Sigmoid colon (tissue), 4 donors: Measurements from ENCODE around the gene INTS15.

Experiments used
- CTCF ChIP-seq, 4 experiments: fragments of 450-650 bp in 3 of 4; fragments of 200-600 bp in 1 of 4; IDR thresholded peaks; one replicate each; pipeline ENCODE4 v1.5.1; 2016 to 2019; ENCODE audit warnings: antibody characterized with exemption in 4 of 4, mild to moderate bottlenecking in 3 of 4, moderate library complexity in 2 of 4
- POLR2A ChIP-seq, 2 donors: fragments of 450-650 bp; IDR thresholded peaks; one replicate each; pipeline ENCODE4 v1.6.1; 2016; ENCODE audit warnings: antibody characterized with exemption in 2 of 2, mild to moderate bottlenecking in 2 of 2, moderate library complexity in 2 of 2
- POLR2AphosphoS5 ChIP-seq, 4 donors: sonication (generic); formaldehyde crosslinking; IDR thresholded peaks; one replicate each; pipeline ENCODE4 v1.6.1; 2017; ENCODE audit warnings: antibody characterized with exemption in 4 of 4

DNA sequence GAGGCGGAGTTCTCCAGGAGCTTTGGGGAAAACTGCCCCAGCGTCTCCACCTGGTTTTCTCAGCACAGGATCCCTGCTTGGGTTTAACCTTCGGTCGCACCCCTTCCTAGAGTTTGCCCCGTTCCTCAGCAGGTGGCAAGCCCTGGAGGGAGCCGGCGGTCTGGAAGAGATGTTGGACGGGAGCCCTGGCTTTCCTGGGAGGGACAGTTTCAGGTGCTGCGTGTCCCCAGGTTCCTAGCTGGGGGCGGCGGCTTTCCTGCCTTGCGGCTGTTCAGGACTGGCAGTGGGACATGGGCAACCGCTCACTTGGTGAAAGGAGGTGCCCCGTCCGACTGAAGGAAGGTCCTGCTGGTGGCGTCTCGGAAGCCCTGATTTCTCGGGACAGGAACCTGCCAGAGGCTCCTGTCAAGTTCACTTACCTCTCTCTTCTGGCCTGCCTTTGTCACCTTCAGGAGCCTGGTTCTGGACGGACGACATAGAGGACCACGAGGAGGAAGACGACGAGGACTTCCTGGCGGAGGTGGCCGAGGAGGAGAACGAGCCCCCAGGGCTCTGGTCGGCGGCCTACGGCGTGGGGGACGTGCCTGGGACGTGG is 62.1 kb downstream of the INTS15 start:
- TF ChIP-seq CTCF (IDR thresholded peaks at IDR 0.05) = no peak
- TF ChIP-seq POLR2A (IDR thresholded peaks at IDR 0.05) = no peak
- no peak for TF ChIP-seq POLR2AphosphoS5 (IDR thresholded peaks at IDR 0.05)
